ENCODE measurements around the gene CAMKV. TPM values are rescaled to one million over a fixed set of nuclear protein-coding genes. Genes with fewer than 3 reads are reported as not detected.
A peak's percentile ranks its signal among the peaks of the same experiment; 100 is the strongest.
"Not testable (repeated sequence)": the region's sequence is repeated elsewhere in the genome, so short reads cannot be mapped to it uniquely, and the experiment has no call there.

CAMKV gene, protein sequence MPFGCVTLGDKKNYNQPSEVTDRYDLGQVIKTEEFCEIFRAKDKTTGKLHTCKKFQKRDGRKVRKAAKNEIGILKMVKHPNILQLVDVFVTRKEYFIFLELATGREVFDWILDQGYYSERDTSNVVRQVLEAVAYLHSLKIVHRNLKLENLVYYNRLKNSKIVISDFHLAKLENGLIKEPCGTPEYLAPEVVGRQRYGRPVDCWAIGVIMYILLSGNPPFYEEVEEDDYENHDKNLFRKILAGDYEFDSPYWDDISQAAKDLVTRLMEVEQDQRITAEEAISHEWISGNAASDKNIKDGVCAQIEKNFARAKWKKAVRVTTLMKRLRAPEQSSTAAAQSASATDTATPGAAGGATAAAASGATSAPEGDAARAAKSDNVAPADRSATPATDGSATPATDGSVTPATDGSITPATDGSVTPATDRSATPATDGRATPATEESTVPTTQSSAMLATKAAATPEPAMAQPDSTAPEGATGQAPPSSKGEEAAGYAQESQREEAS
- total RNA-seq = 0.39 and 0.46 TPM in 2 replicates

GRCh38 chr3:49869525-49870126 is at the start of gene CAMKV:
Gene CAMKV (minus strand): TSS chr3:49869906. CDS start chr3:49862388, 7,518 bp downstream.
- peaks cover 2% of the 10 kb centered on the region for H3K4me1 Mint-ChIP-seq (ENCODE audit: low read depth)
- no peak within 1 kb of the TSS for H3K4me3 Mint-ChIP-seq (ENCODE audit: low read depth)
- intact Hi-C loops (cut with micrococcal nuclease) = no loop called here
- no peaks in the 10 kb centered on the region for H3K36me3 Mint-ChIP-seq (ENCODE audit: low read depth)
- no peaks in the 10 kb centered on the region for H3K9me3 Mint-ChIP-seq
- peaks cover 44% of the 10 kb centered on the region for H3K27me3 Mint-ChIP-seq (ENCODE audit: low read depth)
- DNase-seq (ENCODE audit: low spot score) = peak; percentile 10
- no peak within 1 kb of the TSS for H3K27ac Mint-ChIP-seq

- H3K9me3 Mint-ChIP-seq; H3K4me3 Mint-ChIP-seq (ENCODE audit: low read depth); H3K36me3 Mint-ChIP-seq (ENCODE audit: low read depth); DNase-seq (ENCODE audit: low spot score); H3K4me1 Mint-ChIP-seq (ENCODE audit: low read depth); H3K27me3 Mint-ChIP-seq (ENCODE audit: low read depth); H3K27ac Mint-ChIP-seq; intact Hi-C loops (cut with micrococcal nuclease): not testable (repeated sequence)
Measured at GRCh38 chr3:49917806-49918590, 48.3 kb upstream of the CAMKV start.

GRCh38 chr3:49916686-49917085 is 47.0 kb upstream of the CAMKV start:
- no peak for DNase-seq (ENCODE audit: low spot score)
- no peak overlapping the region for H3K27ac Mint-ChIP-seq
- no peaks in the 10 kb centered on the region for H3K4me1 Mint-ChIP-seq (ENCODE audit: low read depth)
- peaks cover 10% of the 10 kb centered on the region for H3K36me3 Mint-ChIP-seq (ENCODE audit: low read depth)
- intact Hi-C loops (cut with micrococcal nuclease) = no loop called here
- no peaks in the 10 kb centered on the region for H3K9me3 Mint-ChIP-seq
- H3K4me3 Mint-ChIP-seq (ENCODE audit: low read depth) = no peak overlapping the region
- H3K27me3 Mint-ChIP-seq (ENCODE audit: low read depth) = no peaks in the 10 kb centered on the region

DNA sequence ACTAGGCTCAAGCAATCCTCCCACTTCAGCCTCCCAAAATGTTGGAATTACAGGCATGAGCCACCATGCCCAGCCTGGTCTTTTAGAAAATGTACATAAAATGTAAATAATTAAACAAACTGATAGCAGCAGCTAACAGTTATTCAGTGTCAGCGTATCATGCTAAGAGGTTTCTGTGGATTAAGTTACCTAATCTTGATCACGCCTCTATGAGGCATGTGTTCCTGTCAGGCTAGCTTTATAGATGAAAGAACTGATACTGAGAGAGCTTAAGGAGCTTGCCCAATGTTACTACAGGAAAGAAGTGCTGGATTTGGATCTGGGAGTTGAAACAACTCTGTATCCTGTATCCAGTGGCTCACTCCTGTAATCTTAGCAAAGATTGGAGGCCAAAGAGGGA is 45.2 kb upstream of the CAMKV start:
- H3K4me3 Mint-ChIP-seq (ENCODE audit: low read depth) = no peak overlapping the region
- H3K27ac Mint-ChIP-seq = no peak overlapping the region
- no peaks in the 10 kb centered on the region for H3K4me1 Mint-ChIP-seq (ENCODE audit: low read depth)
- H3K36me3 Mint-ChIP-seq (ENCODE audit: low read depth) = peaks cover 18% of the 10 kb centered on the region
- intact Hi-C loops (cut with micrococcal nuclease) = no loop called here
- no peak for DNase-seq (ENCODE audit: low spot score)
- H3K9me3 Mint-ChIP-seq = no peaks in the 10 kb centered on the region
- H3K27me3 Mint-ChIP-seq (ENCODE audit: low read depth) = no peaks in the 10 kb centered on the region

DNA sequence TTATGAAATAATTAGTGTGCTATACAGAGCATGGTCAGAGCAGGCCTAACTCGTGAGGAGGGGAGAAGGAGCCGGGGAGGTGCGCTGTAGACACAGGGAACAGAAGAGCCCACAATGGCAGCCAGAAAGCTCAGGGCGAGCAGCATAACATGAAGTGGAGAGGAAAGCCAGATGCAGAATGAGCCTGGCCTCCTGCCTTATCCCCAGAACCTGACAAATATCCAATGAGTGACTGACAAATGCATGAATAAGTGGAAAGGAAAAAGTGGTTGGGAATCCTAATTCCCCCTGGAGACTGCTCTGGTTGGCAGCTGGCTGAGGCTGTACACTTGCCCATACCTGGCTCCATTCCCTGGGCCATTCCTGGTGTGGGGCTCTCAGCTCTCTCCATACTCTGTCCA is 43.2 kb upstream of the CAMKV start:
- Mint-ChIP-seq H3K27me3 (ENCODE audit: low read depth) (no peaks in the 10 kb centered on the region), H3K9me3 (no peaks in the 10 kb centered on the region), H3K27ac (no peak overlapping the region), H3K4me1 (ENCODE audit: low read depth) (no peaks in the 10 kb centered on the region), H3K36me3 (ENCODE audit: low read depth) (peaks cover 20% of the 10 kb centered on the region), H3K4me3 (ENCODE audit: low read depth) (no peak overlapping the region)
- DNase-seq (ENCODE audit: low spot score) = no peak
- intact Hi-C loops (cut with micrococcal nuclease) = no loop called here

- intact Hi-C loops (cut with micrococcal nuclease) = no loop called here
- peaks cover 4% of the 10 kb centered on the region for H3K4me1 Mint-ChIP-seq (ENCODE audit: low read depth)
- H3K27me3 Mint-ChIP-seq (ENCODE audit: low read depth) = no peaks in the 10 kb centered on the region
- peaks cover 20% of the 10 kb centered on the region for H3K36me3 Mint-ChIP-seq (ENCODE audit: low read depth)
- H3K27ac Mint-ChIP-seq = no peak overlapping the region
- no peak for DNase-seq (ENCODE audit: low spot score)
- no peaks in the 10 kb centered on the region for H3K9me3 Mint-ChIP-seq
- H3K4me3 Mint-ChIP-seq (ENCODE audit: low read depth) = no peak overlapping the region
Measured at GRCh38 chr3:49911611-49912010, 41.9 kb upstream of the CAMKV start.

GRCh38 chr3:49911124-49911420 is 41.4 kb upstream of the CAMKV start:
- DNase-seq (ENCODE audit: low spot score) = no peak
- Mint-ChIP-seq H3K27me3 (ENCODE audit: low read depth) (no peaks in the 10 kb centered on the region), H3K9me3 (no peaks in the 10 kb centered on the region), H3K4me1 (ENCODE audit: low read depth) (peaks cover 9% of the 10 kb centered on the region), H3K4me3 (ENCODE audit: low read depth) (no peak overlapping the region), H3K36me3 (ENCODE audit: low read depth) (peaks cover 20% of the 10 kb centered on the region), H3K27ac (no peak overlapping the region)
- intact Hi-C loops (cut with micrococcal nuclease) = no loop called here

DNA sequence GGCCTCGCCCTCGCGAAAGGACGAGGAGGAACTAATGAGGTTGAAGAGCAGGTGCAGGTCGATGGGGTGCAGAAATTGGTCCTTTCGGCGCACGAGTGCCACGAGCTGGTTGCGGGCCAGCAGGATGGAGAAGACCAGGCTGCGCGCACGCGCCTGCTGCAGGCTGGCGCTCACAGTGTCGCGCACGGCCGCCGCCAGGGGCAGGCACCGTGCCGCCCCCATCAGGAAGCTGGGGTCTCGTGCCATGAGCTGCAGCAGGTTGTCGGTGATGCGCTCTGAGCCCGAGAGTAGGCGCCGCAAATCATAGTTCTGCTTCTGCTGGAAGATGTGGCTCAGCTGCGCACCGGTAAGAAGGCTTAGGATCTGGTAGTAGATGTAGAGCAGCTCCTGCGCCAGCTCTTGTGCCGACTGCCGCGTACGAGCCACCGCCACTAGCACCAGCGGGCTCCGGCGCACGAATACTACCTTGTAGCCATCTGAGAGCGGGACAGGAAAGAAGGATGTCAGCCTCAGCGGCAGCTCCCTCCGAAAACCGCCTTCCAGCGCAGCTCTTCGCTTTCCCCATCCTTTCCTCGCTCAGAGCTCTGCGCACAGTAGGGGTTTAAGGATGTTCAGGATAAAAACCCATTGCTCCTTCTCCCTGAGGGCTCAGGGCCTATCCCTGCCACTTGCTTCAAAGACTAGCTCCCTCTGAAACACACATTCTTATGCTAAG is 40.9 kb upstream of the CAMKV start:
- Mint-ChIP-seq H3K27me3 (ENCODE audit: low read depth) (no peaks in the 10 kb centered on the region), H3K4me3 (ENCODE audit: low read depth) (no peak overlapping the region), H3K4me1 (ENCODE audit: low read depth) (peaks cover 14% of the 10 kb centered on the region), H3K27ac (no peak overlapping the region), H3K36me3 (ENCODE audit: low read depth) (peaks cover 20% of the 10 kb centered on the region), H3K9me3 (no peaks in the 10 kb centered on the region)
- no peak for DNase-seq (ENCODE audit: low spot score)
- intact Hi-C loops (cut with micrococcal nuclease) = no loop called here

DNA sequence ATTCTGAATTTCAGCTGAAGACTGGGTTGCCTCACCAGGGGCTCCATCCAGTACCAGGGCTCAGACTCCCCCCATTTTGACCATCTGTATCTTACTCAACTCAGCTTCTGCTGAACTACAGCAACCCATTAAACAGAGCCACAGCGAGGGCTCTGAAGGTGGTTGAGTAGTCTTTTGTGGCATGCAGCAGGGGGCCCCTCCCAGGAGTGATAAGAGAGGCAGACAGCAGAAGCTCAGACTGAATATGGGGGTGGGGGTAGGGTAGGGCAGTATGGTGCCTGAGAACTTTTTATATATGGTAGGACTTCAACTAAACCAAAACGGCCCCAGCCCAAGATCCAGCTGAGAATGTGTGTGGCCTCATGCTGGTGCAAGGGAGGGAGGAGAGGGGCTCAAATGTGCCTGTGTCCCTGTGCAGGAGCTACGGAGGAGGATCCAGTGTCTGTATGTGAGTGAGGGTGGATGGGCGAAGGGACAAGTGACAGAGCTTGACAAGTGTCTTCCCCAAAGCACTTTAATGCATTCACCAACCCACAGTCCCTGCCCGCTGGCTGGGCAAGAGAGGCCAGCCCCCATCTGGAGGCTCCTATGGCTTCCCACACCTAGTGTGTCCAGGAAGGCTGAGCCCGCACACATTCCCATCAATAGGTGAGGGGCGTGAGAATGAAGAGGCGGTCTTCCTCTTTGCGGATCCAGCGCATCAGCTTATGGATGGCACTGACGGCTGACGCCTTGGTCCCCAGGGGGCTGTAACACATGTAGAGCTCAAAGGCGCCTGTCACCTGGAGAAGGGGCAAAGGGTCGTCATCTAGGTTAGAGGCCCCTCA is 38.9 kb upstream of the CAMKV start:
- Mint-ChIP-seq H3K36me3 (ENCODE audit: low read depth) (peaks cover 20% of the 10 kb centered on the region), H3K4me1 (ENCODE audit: low read depth) (peaks cover 25% of the 10 kb centered on the region), H3K27ac (no peak overlapping the region), H3K4me3 (ENCODE audit: low read depth) (no peak overlapping the region), H3K27me3 (ENCODE audit: low read depth) (no peaks in the 10 kb centered on the region), H3K9me3 (no peaks in the 10 kb centered on the region)
- no peak for DNase-seq (ENCODE audit: low spot score)
- intact Hi-C loops (cut with micrococcal nuclease) = no loop called here

DNA sequence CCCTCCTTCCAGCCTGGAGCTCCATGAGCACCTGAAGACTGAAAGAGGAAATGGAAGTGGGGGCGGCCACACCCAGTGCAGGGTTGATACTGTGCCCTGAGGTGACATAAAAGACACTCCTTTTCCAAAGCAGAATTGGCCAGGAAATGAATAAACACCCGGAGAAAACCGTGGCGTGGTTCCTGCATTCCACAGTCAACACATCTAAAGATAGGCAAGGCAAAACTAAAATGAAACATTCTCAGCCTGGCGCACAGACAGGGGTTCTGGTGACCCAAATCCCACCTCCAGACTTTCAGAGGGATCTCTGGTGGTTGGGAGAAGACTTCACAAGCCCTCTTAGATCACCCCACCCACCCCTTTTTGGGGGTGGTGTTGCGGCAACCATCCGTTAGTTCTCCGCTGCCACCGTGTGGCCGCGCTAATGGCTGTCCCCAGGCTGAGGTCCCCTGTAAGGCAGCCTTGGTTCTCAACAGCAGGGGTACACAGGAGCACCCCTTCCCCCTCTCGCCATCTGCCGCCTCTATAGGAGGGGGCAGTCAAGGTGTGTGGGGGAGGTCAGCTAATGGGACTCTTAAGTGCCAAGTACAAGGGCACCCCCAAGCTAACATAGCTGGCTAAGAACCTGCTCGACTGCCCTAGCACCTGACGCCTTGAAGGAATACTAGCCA is 36.5 kb upstream of the CAMKV start:
- peak overlapping the region; percentile 54 for H3K4me3 Mint-ChIP-seq (ENCODE audit: low read depth)
- peak overlapping the region; percentile 44 for H3K27ac Mint-ChIP-seq
- H3K36me3 Mint-ChIP-seq (ENCODE audit: low read depth) = peaks cover 9% of the 10 kb centered on the region
- intact Hi-C loops (cut with micrococcal nuclease) = loop anchor here (2.0 kb wide), 1 partner anchor 103 kb away; the partner anchor contains the start of gene INKA1
- peaks cover 25% of the 10 kb centered on the region for H3K4me1 Mint-ChIP-seq (ENCODE audit: low read depth)
- DNase-seq (ENCODE audit: low spot score) = peak; percentile 37
- no peaks in the 10 kb centered on the region for H3K27me3 Mint-ChIP-seq (ENCODE audit: low read depth)
- no peaks in the 10 kb centered on the region for H3K9me3 Mint-ChIP-seq

GRCh38 chr3:49904448-49904847 is 34.7 kb upstream of the CAMKV start:
- peaks cover 25% of the 10 kb centered on the region for H3K4me1 Mint-ChIP-seq (ENCODE audit: low read depth)
- H3K4me3 Mint-ChIP-seq (ENCODE audit: low read depth) = peak overlapping the region; percentile 82
- DNase-seq (ENCODE audit: low spot score); intact Hi-C loops (cut with micrococcal nuclease); H3K36me3 Mint-ChIP-seq (ENCODE audit: low read depth); H3K27me3 Mint-ChIP-seq (ENCODE audit: low read depth); H3K9me3 Mint-ChIP-seq: not testable (repeated sequence)
- H3K27ac Mint-ChIP-seq = peak overlapping the region; percentile 86

Data from activated T-helper 2 cell treated with anti-CD3 and anti-CD28 coated beads, Interferon-gamma antibody, Interleukin-2, Interleukin-4, amounts not matched to agents 10 μg/mL and 5 μg/mL and 100 μg/mL, durations not matched to agents 14 hours and 24 hours and 36 hours (primary cell).